Measurements from ENCODE around the gene INHBE.

INHBE gene

GRCh38 chr12:57461917-57462250 is 6.8 kb downstream of the INHBE start:
- DNase-seq, result no peak

GRCh38 chr12:57462251-57462911 is 7.3 kb downstream of the INHBE start:
- DNase-seq, result peak; percentile 29

- DNase-seq, result no peak
Measured at GRCh38 chr12:57462912-57463253, 7.8 kb downstream of the INHBE start.

GRCh38 chr12:57464569-57464968 is 9.5 kb downstream of the INHBE start:
- DNase-seq, result no peak

GRCh38 chr12:57465030-57465746 is 10.1 kb downstream of the INHBE start:
- DNase-seq, result no peak

GRCh38 chr12:57465747-57466505 is 10.8 kb downstream of the INHBE start:
- no peak for DNase-seq

- DNase-seq, result no peak
Measured at GRCh38 chr12:57467212-57467874, 12.2 kb downstream of the INHBE start.

- no peak for DNase-seq
Measured at GRCh38 chr12:57467915-57468314, 12.8 kb downstream of the INHBE start.

GRCh38 chr12:57469296-57470164 is 14.4 kb downstream of the INHBE start:
- DNase-seq, result no peak

- DNase-seq, result no peak
Measured at GRCh38 chr12:57470286-57470969, 15.3 kb downstream of the INHBE start.

GRCh38 chr12:57470970-57471656 is 16.0 kb downstream of the INHBE start:
- DNase-seq, result no peak

GRCh38 chr12:57471661-57472060 is 16.6 kb downstream of the INHBE start:
- no peak for DNase-seq

- DNase-seq, result no peak
Measured at GRCh38 chr12:57472391-57472790, 17.3 kb downstream of the INHBE start.

GRCh38 chr12:57473392-57473791 is 18.3 kb downstream of the INHBE start:
- DNase-seq, result no peak

GRCh38 chr12:57473886-57474285 is 18.8 kb downstream of the INHBE start:
- no peak for DNase-seq

- DNase-seq, result no peak
Measured at GRCh38 chr12:57474430-57474829, 19.3 kb downstream of the INHBE start.

GRCh38 chr12:57474862-57475261 is 19.8 kb downstream of the INHBE start:
- no peak for DNase-seq

GRCh38 chr12:57475271-57476161 is 20.4 kb downstream of the INHBE start:
- DNase-seq, result no peak

- DNase-seq, result peak; percentile 51
Measured at GRCh38 chr12:57476162-57476992, 21.3 kb downstream of the INHBE start.

All from KG1 (cell line).